Parathyroid adenoma (tissue), 2 donors: ENCODE measurements around the gene ZDHHC21.

Source experiments
- H2AFZ ChIP-seq: fragments of 300-600 bp; sonication (generic); one replicate; pipeline ENCODE4 v1.7.0; 2017; ENCODE audit warnings: antibody characterized with exemption, mild to moderate bottlenecking
- H3K27ac ChIP-seq: fragments of 300-600 bp; sonication (generic); one replicate; pipeline ENCODE4 v1.7.0; 2017
- H3K27me3 ChIP-seq: fragments of 300-600 bp; sonication (generic); one replicate; pipeline ENCODE4 v1.7.0; 2017; ENCODE audit warnings: low read length; ENCODE audit not compliant: control insufficient read depth, insufficient read depth
- H3K36me3 ChIP-seq: fragments of 300-600 bp; sonication (generic); one replicate; pipeline ENCODE4 v1.7.0; 2017; ENCODE audit warnings: low read length; ENCODE audit not compliant: control insufficient read depth, insufficient read depth
- H3K4me1 ChIP-seq: fragments of 300-600 bp; sonication (generic); one replicate; pipeline ENCODE4 v1.7.0; 2017; ENCODE audit warnings: control low read depth
- H3K4me2 ChIP-seq: fragments of 300-600 bp; sonication (generic); one replicate; pipeline ENCODE4 v1.7.0; 2017; ENCODE audit warnings: low read length
- H3K4me3 ChIP-seq: fragments of 300-600 bp; sonication (generic); one replicate; pipeline ENCODE4 v1.7.0; 2017; ENCODE audit warnings: low read depth, low read length
- H3K79me2 ChIP-seq: fragments of 300-600 bp; sonication (generic); one replicate; pipeline ENCODE4 v1.7.0; 2017; ENCODE audit warnings: control low read depth
- H3K9ac ChIP-seq: fragments of 300-600 bp; sonication (generic); one replicate; pipeline ENCODE4 v1.7.0; 2017; ENCODE audit warnings: mild to moderate bottlenecking
- H3K9me3 ChIP-seq: fragments of 300-600 bp; sonication (generic); one replicate; pipeline ENCODE4 v1.7.0; 2017; ENCODE audit warnings: low read length; ENCODE audit not compliant: control insufficient read depth
- CTCF ChIP-seq: fragments of 300-600 bp; sonication (generic); IDR thresholded peaks from one replicate; pipeline ENCODE4 v1.7.0; 2017; ENCODE audit warnings: antibody characterized with exemption, mild to moderate bottlenecking
- donor health status: primary hyperparathyroidism.

Gene ZDHHC21

GRCh38 chr9:14715102-14715501, 21.9 kb upstream of the ZDHHC21 start:
- Histone ChIP-seq H3K79me2 (no peaks in the 10 kb centered on the region), H3K27ac (no peak overlapping the region), H3K4me3 (no peak overlapping the region), H3K4me2 (no peak overlapping the region), H3K27me3 (no peaks in the 10 kb centered on the region), H3K4me1 (no peaks in the 10 kb centered on the region), H3K36me3 (no peaks in the 10 kb centered on the region), H3K9ac (no peak overlapping the region), H3K9me3 (no peaks in the 10 kb centered on the region), H2AFZ (no peak overlapping the region)
- no peak for TF ChIP-seq CTCF

- no peaks in the 10 kb centered on the region for H3K27me3 ChIP-seq
- no peak for TF ChIP-seq CTCF
- no peaks in the 10 kb centered on the region for H3K4me1 ChIP-seq
Observed at GRCh38 chr9:14713187-14713767, 20.0 kb upstream of the ZDHHC21 start.

GRCh38 chr9:14710804-14711203, 17.6 kb upstream of the ZDHHC21 start:
- H3K27ac ChIP-seq, result no peak overlapping the region
- H2AFZ ChIP-seq, result no peak overlapping the region
- H3K4me1 ChIP-seq, result no peaks in the 10 kb centered on the region
- no peaks in the 10 kb centered on the region for H3K9me3 ChIP-seq
- H3K4me3 ChIP-seq, result no peak overlapping the region
- H3K36me3 ChIP-seq, result no peaks in the 10 kb centered on the region
- no peak overlapping the region for H3K4me2 ChIP-seq
- H3K9ac ChIP-seq, result no peak overlapping the region
- no peaks in the 10 kb centered on the region for H3K27me3 ChIP-seq
- TF ChIP-seq CTCF, result no peak
- H3K79me2 ChIP-seq, result no peaks in the 10 kb centered on the region

More at GRCh38 chr9:14713187-14713767, 20.0 kb upstream of the ZDHHC21 start:
- Histone ChIP-seq H3K4me2 (no peak overlapping the region), H3K27ac (no peak overlapping the region), H3K9me3 (no peaks in the 10 kb centered on the region), H2AFZ (no peak overlapping the region), H3K4me3 (no peak overlapping the region), H3K36me3 (no peaks in the 10 kb centered on the region), H3K9ac (no peak overlapping the region), H3K79me2 (no peaks in the 10 kb centered on the region)

GRCh38 chr9:14706530-14707140, 13.4 kb upstream of the ZDHHC21 start:
- Histone ChIP-seq H3K27me3 (no peaks in the 10 kb centered on the region), H3K9me3 (no peaks in the 10 kb centered on the region), H3K27ac (no peak overlapping the region), H2AFZ (no peak overlapping the region), H3K79me2 (no peaks in the 10 kb centered on the region), H3K4me1 (no peaks in the 10 kb centered on the region), H3K4me3 (no peak overlapping the region), H3K4me2 (no peak overlapping the region), H3K9ac (no peak overlapping the region), H3K36me3 (no peaks in the 10 kb centered on the region)
- TF ChIP-seq CTCF, result no peak

- H3K4me1 ChIP-seq, result no peaks in the 10 kb centered on the region
- H3K9ac ChIP-seq, result no peak overlapping the region
- no peak overlapping the region for H3K4me2 ChIP-seq
- no peak overlapping the region for H2AFZ ChIP-seq
- no peak for TF ChIP-seq CTCF
- no peak overlapping the region for H3K27ac ChIP-seq
- no peaks in the 10 kb centered on the region for H3K27me3 ChIP-seq
- no peaks in the 10 kb centered on the region for H3K9me3 ChIP-seq
- H3K4me3 ChIP-seq, result no peak overlapping the region
- no peaks in the 10 kb centered on the region for H3K79me2 ChIP-seq
- H3K36me3 ChIP-seq, result no peaks in the 10 kb centered on the region
Observed at GRCh38 chr9:14705079-14705478, 11.8 kb upstream of the ZDHHC21 start.
